ENCODE results near the gene COQ8B. TPM values are rescaled to one million over a fixed set of nuclear protein-coding genes. Genes with fewer than 3 reads are reported as not detected.
"Not testable (repeated sequence)": the region's sequence is repeated elsewhere in the genome, so short reads cannot be mapped to it uniquely, and the experiment has no call there.

Gene COQ8B
- total RNA-seq, 1 donor from 2014 or later, result 29.7 TPM

DNA sequence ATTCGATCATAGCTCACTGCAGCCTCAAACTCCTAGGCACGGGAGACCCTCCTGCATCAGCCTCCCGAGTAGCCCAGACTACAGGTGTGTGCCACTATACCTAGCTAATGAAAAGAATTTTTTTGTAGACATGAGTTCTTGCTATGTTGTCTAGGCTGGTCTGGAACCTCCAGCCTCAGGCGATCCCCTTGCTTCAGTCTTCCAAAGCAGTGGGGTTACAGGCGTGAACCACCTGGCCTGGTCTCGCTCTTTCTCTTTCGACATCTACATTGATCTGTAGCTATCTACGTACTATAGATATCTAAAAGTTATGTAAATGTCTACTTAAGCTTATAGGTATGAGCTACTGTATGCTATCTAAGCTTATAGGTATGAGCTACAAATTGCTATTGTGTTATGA is 58.7 kb downstream of the COQ8B start:
- no peaks in the 10 kb centered on the region for H3K27me3 Mint-ChIP-seq (ENCODE audit: low read depth)
- no peaks in the 10 kb centered on the region for H3K9me3 Mint-ChIP-seq (ENCODE audit: low read depth)
- DNase-seq (ENCODE audit: low spot score), result no peak
- no peak overlapping the region for H3K27ac Mint-ChIP-seq (ENCODE audit: unreplicated experiment)
- H3K36me3 Mint-ChIP-seq (ENCODE audit: low read depth), result no peaks in the 10 kb centered on the region
- TF ChIP-seq, protein P1, sequence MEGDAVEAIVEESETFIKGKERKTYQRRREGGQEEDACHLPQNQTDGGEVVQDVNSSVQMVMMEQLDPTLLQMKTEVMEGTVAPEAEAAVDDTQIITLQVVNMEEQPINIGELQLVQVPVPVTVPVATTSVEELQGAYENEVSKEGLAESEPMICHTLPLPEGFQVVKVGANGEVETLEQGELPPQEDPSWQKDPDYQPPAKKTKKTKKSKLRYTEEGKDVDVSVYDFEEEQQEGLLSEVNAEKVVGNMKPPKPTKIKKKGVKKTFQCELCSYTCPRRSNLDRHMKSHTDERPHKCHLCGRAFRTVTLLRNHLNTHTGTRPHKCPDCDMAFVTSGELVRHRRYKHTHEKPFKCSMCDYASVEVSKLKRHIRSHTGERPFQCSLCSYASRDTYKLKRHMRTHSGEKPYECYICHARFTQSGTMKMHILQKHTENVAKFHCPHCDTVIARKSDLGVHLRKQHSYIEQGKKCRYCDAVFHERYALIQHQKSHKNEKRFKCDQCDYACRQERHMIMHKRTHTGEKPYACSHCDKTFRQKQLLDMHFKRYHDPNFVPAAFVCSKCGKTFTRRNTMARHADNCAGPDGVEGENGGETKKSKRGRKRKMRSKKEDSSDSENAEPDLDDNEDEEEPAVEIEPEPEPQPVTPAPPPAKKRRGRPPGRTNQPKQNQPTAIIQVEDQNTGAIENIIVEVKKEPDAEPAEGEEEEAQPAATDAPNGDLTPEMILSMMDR (IDR thresholded peaks at IDR 0.05), result no peak
- H3K4me3 Mint-ChIP-seq (ENCODE audit: unreplicated experiment), result no peak overlapping the region
- no peaks in the 10 kb centered on the region for H3K4me1 Mint-ChIP-seq (ENCODE audit: low read depth)

DNA sequence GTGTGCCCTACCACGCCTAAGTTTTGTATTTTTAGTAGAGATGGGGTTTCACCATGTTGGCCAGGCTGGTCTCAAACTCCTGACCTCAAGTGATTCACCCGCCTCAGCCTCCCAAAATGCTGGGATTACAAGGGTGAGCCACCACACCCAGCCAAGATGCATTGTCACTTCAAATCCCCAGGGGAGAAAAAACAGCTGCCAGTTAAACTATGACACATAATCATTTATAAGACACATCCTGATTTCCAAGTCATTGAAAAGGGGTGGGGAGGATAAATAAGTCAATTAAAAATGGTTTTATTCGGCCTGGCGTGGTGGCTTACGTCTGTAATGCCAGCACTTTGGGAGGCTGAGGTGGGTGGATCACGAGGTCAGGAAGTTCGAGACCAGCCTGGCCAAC is 61.0 kb downstream of the COQ8B start:
- peaks cover 14% of the 10 kb centered on the region for H3K4me1 Mint-ChIP-seq (ENCODE audit: low read depth)
- not testable (repeated sequence) for H3K36me3 Mint-ChIP-seq (ENCODE audit: low read depth); H3K9me3 Mint-ChIP-seq (ENCODE audit: low read depth); DNase-seq (ENCODE audit: low spot score); H3K4me3 Mint-ChIP-seq (ENCODE audit: unreplicated experiment); H3K27ac Mint-ChIP-seq (ENCODE audit: unreplicated experiment); H3K27me3 Mint-ChIP-seq (ENCODE audit: low read depth)

GRCh38 chr19:40652303-40652702 is 64.4 kb downstream of the COQ8B start:
- H3K4me3 Mint-ChIP-seq (ENCODE audit: unreplicated experiment), result not testable (repeated sequence)

DNA sequence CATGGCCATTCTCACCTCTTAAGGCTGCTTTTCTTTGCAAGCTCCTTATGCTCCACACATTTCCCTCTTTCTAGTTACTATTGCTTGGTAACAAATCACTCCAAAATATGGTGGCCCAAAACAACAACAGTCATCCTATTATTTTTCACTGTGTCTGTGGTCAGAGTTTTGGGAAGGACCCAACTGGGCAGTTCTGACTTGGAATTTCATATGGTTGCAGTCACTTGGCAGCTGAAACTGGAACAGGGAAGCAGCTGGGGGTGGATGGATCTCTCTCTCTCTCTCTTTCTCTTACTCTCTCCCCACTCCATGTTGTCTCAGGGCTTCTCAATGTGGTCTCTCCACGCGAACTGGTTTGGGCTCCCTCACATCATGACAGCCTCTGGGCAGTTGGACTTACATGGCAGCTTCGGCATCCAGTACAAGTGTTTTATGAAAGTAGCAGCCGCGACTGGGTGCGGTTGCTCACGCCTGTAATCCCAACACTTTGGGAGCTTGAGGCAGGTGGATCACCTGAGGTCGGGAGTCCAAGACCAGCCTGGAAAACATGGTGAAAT is 65.9 kb downstream of the COQ8B start:
- peaks cover 32% of the 10 kb centered on the region for H3K4me1 Mint-ChIP-seq (ENCODE audit: low read depth)
- DNase-seq (ENCODE audit: low spot score), result no peak
- H3K36me3 Mint-ChIP-seq (ENCODE audit: low read depth), result no peaks in the 10 kb centered on the region
- TF ChIP-seq, protein P1 (IDR thresholded peaks at IDR 0.05), result no peak
- no peak overlapping the region for H3K4me3 Mint-ChIP-seq (ENCODE audit: unreplicated experiment)
- H3K27me3 Mint-ChIP-seq (ENCODE audit: low read depth), result no peaks in the 10 kb centered on the region
- H3K9me3 Mint-ChIP-seq (ENCODE audit: low read depth), result peaks cover 2% of the 10 kb centered on the region
- peak overlapping the region; percentile 85 for H3K27ac Mint-ChIP-seq (ENCODE audit: unreplicated experiment)

More at GRCh38 chr19:40652303-40652702, 64.4 kb downstream of the COQ8B start:
- not testable (repeated sequence) for H3K9me3 Mint-ChIP-seq (ENCODE audit: low read depth); H3K27ac Mint-ChIP-seq (ENCODE audit: unreplicated experiment); H3K36me3 Mint-ChIP-seq (ENCODE audit: low read depth); DNase-seq (ENCODE audit: low spot score); H3K27me3 Mint-ChIP-seq (ENCODE audit: low read depth)
- H3K4me1 Mint-ChIP-seq (ENCODE audit: low read depth), result peaks cover 20% of the 10 kb centered on the region

DNA sequence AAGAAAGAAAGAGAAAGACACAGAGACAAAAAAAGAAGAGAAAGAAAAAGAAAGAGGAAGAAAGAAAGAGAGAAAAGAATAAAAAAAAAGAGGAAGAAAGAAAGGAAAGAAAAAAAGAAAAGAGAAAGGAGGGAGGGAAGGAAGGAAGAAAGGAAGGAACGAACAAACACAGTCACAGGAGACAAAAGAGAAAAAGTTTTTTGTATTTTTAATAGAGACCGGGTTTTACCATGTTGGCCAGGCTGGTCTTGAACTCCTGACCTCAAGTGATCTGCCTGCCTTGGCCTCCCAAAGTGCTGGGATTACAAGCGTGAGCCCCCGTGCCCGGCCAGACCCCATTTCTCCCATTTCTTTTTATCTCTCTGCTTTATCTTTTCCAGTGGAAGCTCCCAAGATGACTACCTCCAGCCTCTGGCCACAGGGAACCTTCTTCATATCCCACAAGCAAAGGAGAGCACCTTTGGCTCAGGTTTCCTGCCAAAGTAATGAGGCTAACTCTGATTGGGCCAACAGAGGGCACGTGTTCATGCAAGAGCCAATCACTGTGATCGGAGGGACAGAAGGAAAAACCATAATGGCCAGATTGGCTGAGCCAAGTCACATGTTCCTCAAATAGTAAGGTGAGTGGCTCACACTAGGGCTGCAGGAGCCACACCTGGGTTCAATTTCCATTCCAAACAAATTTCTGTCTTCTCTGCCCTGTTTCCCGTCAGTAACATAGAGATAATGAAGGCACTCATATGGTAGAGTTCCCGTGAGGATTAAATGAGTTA is 66.6 kb downstream of the COQ8B start:
- H3K36me3 Mint-ChIP-seq (ENCODE audit: low read depth); H3K9me3 Mint-ChIP-seq (ENCODE audit: low read depth); DNase-seq (ENCODE audit: low spot score); H3K27me3 Mint-ChIP-seq (ENCODE audit: low read depth); H3K4me3 Mint-ChIP-seq (ENCODE audit: unreplicated experiment): not testable (repeated sequence)
- Mint-ChIP-seq H3K27ac (ENCODE audit: unreplicated experiment) (peak overlapping the region; percentile 85), H3K4me1 (ENCODE audit: low read depth) (peaks cover 38% of the 10 kb centered on the region)

DNA sequence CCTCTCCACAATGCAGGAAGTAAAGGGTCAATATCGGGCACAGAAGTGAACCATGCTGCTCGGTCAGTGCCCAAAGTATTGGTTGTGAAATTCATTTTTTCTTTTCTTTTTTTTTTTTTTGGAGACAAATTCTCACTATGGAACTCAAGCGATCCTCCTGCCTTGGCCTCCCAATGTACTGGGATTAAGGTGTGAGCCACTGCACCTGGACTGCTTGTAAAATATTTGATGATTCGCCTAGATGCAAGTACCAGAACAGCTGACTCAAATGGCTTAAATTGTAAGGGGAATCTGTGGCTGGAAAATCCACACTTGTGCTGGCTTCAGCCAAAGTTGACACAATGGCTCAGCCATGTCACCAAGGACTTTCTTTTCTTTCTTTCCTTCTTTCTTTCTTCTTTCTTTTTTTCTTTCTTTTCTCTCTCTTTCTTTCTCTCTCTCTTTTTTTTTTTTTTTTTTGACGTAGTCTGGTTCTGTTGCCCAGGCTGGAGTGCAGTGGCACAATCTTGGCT is 69.9 kb downstream of the COQ8B start:
- peaks cover 57% of the 10 kb centered on the region for H3K4me1 Mint-ChIP-seq (ENCODE audit: low read depth)
- no peak for DNase-seq (ENCODE audit: low spot score)
- peaks cover 2% of the 10 kb centered on the region for H3K9me3 Mint-ChIP-seq (ENCODE audit: low read depth)
- peak overlapping the region; percentile 15 for H3K4me3 Mint-ChIP-seq (ENCODE audit: unreplicated experiment)
- peak overlapping the region; percentile 99 for H3K27ac Mint-ChIP-seq (ENCODE audit: unreplicated experiment)
- H3K36me3 Mint-ChIP-seq (ENCODE audit: low read depth), result no peaks in the 10 kb centered on the region
- no peaks in the 10 kb centered on the region for H3K27me3 Mint-ChIP-seq (ENCODE audit: low read depth)
- TF ChIP-seq, protein P1 (IDR thresholded peaks at IDR 0.05), result no peak

Measured in chondrocyte (in vitro differentiated cells).